DMS 273 treated with DMSO at 0.1 percent for 48 hours (cell line): ENCODE results near the gene DUSP16.

Experiments used
- DNase-seq: peaks from one replicate; lab custom pipeline; 2025; lab: John Stamatoyannopoulos, UW

The DUSP16 gene

DNA sequence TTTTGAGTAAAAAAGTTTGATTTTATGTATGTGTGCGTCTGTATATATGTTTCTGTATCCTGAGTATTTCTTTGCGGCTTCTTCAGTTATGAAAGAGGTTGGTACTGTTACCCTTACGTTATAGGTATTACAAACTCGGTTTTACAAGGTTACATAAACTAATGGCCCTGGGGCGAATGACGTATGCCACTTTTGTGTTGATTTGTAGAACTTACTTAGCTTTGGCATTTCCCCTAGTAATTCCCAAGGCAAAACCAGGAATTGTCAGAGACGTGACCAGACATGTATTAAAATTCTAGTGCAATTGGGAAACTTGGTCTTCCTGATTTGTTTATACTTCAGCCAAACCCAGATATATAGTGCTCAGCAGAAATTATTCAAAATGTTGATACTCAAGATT is 93.3 kb downstream of the DUSP16 start:
- DNase-seq = no peak

DNA sequence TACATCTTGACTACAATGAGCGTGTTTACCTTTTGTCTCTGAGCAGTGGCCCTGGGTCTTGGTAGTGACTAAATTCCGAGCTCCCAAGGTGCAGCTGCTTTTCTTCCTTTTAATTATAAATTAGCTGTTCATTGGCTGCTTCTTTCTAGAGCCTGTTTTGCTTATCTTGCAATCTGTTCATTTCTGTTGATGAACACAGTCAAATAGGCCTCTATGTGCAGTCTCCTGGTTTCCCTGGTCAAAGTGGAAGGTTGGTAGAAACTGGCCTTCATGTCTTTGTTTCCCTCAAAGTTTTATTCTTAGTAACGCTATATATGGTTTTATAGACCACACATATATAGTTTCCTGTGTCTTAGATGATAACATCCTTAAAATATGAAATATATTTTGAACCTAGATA is 94.1 kb downstream of the DUSP16 start:
- DNase-seq = no peak

DNA sequence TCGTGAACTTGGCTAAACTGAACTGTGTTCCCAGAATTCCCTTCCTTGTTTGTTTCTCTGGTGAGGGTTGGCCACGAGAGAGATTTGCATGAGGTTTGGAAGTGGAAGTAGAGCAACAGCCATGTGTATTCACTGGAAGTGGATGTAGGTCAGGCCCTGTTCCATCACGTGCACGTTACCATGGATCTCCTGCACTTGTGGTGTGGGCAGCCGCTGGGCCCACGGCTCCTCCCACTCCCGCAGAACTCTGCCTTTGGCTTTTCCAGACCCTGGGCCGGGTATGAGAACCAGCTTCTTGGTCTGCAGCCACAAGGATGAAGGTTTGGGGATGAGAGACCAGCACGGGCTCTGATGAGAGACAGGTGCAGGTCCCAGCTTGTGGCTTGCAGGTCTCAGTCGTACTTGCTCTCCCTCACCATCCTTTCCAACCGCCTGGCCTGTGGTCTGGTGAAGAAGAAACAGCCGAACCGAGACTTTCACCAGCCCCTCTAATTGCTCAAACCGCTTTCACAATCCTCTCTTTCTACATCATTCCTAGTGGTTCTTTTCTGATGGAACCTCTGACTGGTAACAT is 94.9 kb downstream of the DUSP16 start:
- no peak for DNase-seq

- no peak for DNase-seq
Measured at GRCh38 chr12:12467264-12467663, 95.4 kb downstream of the DUSP16 start.

DNA sequence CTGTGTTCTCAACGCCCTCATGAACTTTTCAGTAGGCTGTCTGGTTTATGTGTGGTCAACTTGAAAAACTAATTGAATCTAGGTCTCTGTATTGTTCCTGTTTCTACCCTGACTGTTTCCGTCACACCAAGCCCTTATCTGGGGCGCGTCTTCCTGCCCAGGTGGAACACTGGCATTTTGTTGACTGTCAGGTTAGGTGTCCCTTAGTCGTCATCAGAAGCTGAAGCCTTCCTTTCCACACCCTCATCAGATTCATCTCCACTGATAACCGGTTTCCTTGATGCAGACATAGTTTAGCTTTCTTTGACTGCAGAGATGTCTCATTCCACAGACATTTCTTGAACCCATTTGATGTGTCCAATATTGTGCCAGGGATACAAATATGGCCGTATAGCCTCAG is 96.5 kb downstream of the DUSP16 start:
- no peak for DNase-seq

DNA sequence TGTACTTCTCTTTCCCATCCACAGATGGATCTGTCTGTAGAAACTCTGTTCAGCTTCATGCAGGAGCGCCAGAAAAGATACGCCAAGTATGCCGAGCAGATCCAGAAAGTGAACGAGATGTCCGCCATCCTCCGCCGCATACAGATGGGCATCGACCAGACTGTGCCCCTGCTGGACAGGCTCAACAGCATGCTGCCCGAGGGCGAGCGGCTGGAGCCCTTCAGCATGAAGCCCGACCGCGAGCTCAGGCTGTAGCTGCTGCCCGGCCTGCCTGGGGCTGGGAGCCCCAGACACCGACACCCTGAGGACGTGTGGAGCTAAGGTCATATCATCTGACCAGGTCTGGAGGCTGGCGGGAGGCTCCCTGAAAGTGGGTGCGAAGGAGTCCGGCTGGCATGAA is 97.1 kb downstream of the DUSP16 start:
- DNase-seq = no peak

GRCh38 chr12:12461923-12462315 is 100.7 kb downstream of the DUSP16 start:
- DNase-seq = no peak

DNA sequence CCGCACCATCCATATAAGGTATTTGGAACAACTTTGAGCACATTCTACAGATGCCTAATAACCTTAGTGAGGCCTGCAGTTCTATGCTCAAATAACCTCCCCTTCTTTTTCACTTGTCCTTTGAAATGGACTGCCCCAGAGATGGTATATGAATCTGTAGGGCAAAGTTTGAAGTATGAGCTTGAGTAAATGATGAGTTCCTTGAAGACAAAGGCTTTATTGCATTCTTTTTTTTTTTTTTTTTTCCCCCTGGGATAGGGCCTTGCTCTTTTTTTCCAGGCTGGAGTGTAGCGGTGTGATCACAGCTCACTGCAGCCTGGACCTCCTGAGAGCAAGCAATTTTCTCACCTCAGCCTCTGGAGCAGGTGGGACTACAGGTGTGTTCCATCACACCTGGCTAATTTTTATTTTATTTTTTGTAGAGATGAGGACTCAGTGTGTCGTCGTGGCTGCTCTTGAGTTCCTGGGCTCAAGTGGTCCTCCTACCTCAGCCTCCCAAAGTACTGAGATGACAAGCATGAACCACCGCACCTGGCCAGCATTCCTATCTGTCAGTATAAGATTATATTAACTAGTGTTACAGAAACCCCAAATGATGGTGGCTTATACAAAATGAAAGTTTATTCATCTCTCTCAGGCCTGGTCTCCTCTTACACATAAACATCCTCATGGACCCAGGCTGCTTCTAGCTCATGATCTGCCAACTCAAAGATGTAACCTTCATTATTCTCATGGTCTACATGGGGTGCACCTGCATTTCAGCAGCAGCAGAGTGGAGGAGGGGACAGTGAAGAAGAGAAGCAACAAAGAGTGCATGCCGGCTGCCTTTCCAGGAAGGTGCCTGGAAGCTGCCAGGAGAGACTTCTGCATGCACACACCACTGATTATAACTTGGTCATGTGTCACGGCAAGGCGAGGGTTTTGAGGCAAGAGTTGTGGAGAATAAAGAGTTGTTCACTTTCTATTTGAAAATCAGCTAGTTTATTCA is 101.4 kb downstream of the DUSP16 start:
- DNase-seq = no peak

GRCh38 chr12:12456637-12457036 is 106.0 kb downstream of the DUSP16 start:
- DNase-seq = no peak

- DNase-seq = no peak
Measured at GRCh38 chr12:12454315-12454714, 108.3 kb downstream of the DUSP16 start.

- DNase-seq = no peak
Measured at GRCh38 chr12:12453635-12454034, 109.0 kb downstream of the DUSP16 start.

DNA sequence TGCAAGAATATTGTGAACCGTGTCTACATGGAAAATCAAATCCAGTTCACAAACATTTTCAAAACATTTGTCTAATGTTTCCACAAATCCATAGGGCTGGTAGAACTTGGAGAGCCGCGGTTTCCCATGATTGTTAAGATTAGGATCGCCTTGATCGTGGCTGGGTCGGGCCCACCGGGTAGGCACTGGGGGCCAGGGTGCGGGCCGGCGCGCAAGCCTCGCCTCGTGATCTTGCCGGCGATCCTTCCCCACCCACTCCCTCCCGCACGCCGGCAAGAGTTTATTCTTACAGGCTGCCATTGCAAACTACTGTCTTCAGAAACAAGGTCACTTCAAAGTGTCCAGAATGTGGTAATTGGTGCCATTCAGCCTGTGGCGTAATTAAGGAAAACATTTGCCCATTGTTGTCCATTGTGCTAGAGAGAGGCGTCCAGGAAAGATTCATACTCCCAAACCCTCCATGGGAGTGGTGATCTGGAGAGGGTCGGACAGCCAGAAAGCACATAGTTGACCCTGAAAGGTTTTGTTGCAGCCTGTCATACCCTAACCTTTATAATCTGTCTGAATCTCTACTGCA is 110.2 kb downstream of the DUSP16 start:
- no peak for DNase-seq

GRCh38 chr12:12451098-12451497 is 111.6 kb downstream of the DUSP16 start:
- no peak for DNase-seq

DNA sequence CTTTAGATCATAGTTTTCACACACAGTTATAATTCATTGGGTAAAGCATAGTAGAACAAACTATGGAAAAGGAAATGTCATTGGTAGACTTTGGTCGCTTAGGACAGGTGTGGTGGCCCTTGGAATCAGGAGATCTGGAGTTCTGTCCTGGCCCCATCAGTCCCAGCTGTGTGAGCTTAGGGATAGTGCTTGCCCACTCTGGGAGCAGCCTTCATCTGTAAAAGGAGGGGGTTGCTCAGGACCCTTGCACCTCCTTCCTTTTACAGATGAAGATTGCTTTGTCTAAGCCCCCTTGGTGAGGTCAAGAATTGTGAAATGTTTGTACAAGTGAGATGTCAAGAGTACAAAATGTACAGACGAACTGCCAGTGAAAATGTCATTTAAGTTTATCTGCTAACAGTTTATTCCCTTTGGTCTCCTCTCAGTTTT is 112.6 kb downstream of the DUSP16 start:
- DNase-seq = no peak

DNA sequence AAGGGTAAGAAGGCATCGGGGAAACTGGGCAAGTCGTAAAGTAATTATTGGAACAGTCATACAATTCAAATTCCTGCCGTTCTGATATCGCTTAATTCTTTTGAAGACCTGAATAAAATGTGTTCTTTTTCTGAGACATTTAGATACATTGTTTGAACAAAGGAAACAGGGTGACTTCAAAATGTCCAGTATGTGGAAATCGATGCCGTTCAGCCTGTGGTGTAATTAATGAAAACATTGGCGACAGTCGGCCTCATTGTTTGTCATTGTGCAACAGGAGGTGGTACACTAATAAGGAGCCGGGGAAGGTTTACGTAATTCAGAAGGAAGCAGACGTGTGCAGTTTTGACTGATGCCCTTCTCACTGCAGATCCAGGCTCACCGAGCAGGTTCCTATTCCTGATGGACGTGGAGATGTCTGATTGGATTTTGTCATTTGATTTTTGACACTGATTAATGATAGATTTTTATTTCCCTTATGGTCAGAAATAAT is 113.1 kb downstream of the DUSP16 start:
- DNase-seq = no peak

DNA sequence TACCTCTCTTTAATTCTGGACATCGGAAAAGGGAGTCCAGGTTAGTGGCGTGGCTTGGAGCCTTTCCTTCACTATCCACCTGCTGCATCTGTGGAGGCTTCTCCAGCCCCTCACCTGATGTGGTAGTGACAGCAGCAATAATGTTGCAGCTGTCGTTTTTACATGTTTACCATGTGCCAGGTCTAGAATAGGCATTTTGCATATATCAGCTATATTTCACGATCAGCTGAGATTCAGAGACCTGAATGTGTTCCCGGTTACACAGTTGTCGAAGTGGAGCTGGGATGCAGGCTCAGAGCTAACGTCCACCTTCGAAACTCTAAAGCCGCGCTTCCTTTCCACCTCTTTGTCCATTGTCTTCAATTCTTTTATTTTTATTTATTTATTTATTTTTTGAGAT is 114.8 kb downstream of the DUSP16 start:
- no peak for DNase-seq

DNA sequence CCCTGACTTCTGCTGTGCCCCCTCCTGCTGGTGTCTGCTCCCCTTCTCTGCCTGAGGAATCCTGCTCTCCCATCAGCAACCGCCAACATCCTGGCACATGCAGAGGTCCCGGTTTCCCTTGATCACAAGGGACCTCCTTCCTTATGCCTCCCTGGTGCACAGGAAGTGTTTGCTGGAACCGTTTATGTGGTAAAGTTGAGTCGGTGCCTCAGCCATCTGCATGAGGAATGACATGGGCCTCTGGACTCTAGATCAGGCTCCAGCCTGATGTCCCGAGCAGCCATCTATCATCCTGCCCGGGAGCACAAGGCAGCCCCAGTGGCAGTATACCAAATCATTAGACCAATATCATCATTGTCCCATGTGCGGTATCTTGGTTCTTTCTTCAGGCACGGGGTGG is 115.4 kb downstream of the DUSP16 start:
- no peak for DNase-seq

GRCh38 chr12:12446786-12447185 is 115.9 kb downstream of the DUSP16 start:
- no peak for DNase-seq

DNA sequence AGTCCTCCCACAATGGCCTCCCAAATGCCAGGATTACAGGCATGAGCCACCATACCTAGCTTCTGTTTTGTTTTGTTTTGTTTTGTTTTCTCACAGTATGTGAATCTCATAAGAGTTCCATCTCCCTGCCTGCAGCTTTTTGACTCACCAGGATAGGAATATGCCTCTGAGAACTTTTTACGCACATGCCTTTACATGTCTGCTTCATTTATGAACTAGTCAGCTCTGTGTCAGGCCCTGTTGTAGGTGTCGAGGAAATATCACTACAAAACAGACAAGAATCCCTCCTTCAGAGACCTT is 116.8 kb downstream of the DUSP16 start:
- no peak for DNase-seq

DNA sequence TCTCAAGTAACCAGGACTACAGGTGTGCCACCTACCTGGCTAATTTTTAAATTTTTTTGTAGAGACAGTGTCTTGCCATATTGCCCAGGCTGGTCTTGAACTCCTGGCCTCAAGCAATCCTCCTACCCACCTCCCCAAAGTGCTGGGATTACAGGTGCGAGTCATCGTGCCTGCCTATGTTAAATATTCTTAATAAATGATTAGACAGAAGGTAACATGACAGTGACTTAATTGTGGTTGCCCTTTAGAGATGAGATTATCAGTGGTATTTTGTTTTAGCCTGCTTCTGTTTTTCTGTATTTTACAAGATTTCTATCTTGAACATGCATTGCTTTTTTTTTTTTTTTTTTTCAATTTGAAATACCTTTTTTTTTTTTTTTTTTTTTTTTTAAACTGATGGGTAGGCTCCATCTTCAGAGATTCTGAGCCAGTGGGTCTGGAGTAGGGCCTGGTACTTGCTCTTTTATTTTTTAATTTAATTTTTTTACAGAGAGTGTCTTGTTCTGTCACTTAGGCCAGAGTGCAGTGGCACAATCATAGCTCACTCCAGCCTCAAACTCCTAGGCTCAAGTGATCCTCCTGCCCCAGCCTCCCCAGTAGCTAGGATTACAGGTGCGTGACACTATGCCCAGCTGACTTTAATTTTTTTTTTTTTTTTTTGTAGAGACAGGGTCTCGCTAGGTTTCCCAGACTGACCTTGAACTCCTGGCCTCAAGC is 117.3 kb downstream of the DUSP16 start:
- DNase-seq = no peak

- DNase-seq = no peak
Measured at GRCh38 chr12:12443431-12443878, 119.2 kb downstream of the DUSP16 start.

GRCh38 chr12:12442548-12443071 is 120.1 kb downstream of the DUSP16 start:
- no peak for DNase-seq
